ENCODE measurements around the gene ARL6IP1. TPM values are rescaled to one million over a fixed set of nuclear protein-coding genes. Genes with fewer than 3 reads are reported as not detected.

ARL6IP1 gene
- polyA plus RNA-seq (ENCODE audit: insufficient read length): 315 TPM
- long read RNA-seq, donor 1, transcript ARL6IP1-206 (2 exons, 806 nt): minor isoform, 10 of 195 reads
- long read RNA-seq, donor 1, transcript ARL6IP1-201 (6 exons, 2,409 nt): major isoform, 163 of 195 reads
- long read RNA-seq, donor 1, partial matches to known transcripts: 15 of 195 reads
- long read RNA-seq, donor 1, other reads (novel, unspliced or antisense): 0 of 195 reads
- long read RNA-seq, donor 2, transcript ARL6IP1-201 (6 exons, 2,409 nt): major isoform, 164 of 188 reads
- long read RNA-seq, donor 2, partial matches to known transcripts: 14 of 188 reads
- long read RNA-seq, donor 2, other reads (novel, unspliced or antisense): 0 of 188 reads
- long read RNA-seq, donor 3, transcript ARL6IP1-201 (6 exons, 2,409 nt): major isoform, 126 of 152 reads
- long read RNA-seq, donor 3, partial matches to known transcripts: 13 of 152 reads
- long read RNA-seq, donor 3, other reads (novel, unspliced or antisense): 9 of 152 reads
- long read RNA-seq, donor 4, transcript ARL6IP1-201 (6 exons, 2,409 nt): major isoform, 16 of 21 reads
- long read RNA-seq, donor 4, partial matches to known transcripts: 0 of 21 reads
- long read RNA-seq, donor 4, other reads (novel, unspliced or antisense): 0 of 21 reads
- long read RNA-seq, donor 5, transcript ARL6IP1-206 (2 exons, 806 nt): minor isoform, 9 of 292 reads
- long read RNA-seq, donor 5, transcript ARL6IP1-201 (6 exons, 2,409 nt): major isoform, 254 of 292 reads
- long read RNA-seq, donor 5, partial matches to known transcripts: 20 of 292 reads
- long read RNA-seq, donor 5, other reads (novel, unspliced or antisense): 5 of 292 reads
- long read RNA-seq, donor 6, transcript ARL6IP1-207 (3 exons, 581 nt): minor isoform, 5 of 209 reads
- long read RNA-seq, donor 6, transcript ARL6IP1-201 (6 exons, 2,409 nt): major isoform, 162 of 209 reads
- long read RNA-seq, donor 6, partial matches to known transcripts: 38 of 209 reads
- long read RNA-seq, donor 6, other reads (novel, unspliced or antisense): 0 of 209 reads
- long read RNA-seq, donor 7, transcript ARL6IP1-201 (6 exons, 2,409 nt): major isoform, 232 of 300 reads
- long read RNA-seq, donor 7, transcript ARL6IP1-208 (4 exons, 778 nt): minor isoform, 6 of 300 reads
- long read RNA-seq, donor 7, transcript ARL6IP1-207 (3 exons, 581 nt): minor isoform, 7 of 300 reads
- long read RNA-seq, donor 7, transcript ARL6IP1-206 (2 exons, 806 nt): minor isoform, 7 of 300 reads
- long read RNA-seq, donor 7, partial matches to known transcripts: 40 of 300 reads
- long read RNA-seq, donor 7, other reads (novel, unspliced or antisense): 8 of 300 reads
- long read RNA-seq, donor 8, transcript ARL6IP1-201 (6 exons, 2,409 nt): major isoform, 52 of 62 reads
- long read RNA-seq, donor 8, transcript ARL6IP1-206 (2 exons, 806 nt): minor isoform, 7 of 62 reads
- long read RNA-seq, donor 8, partial matches to known transcripts: 0 of 62 reads
- long read RNA-seq, donor 8, other reads (novel, unspliced or antisense): 0 of 62 reads

GRCh38 chr16:18801145-18801972 is at the start of gene ARL6IP1:
Gene ARL6IP1, minus strand, starts transcription at chr16:18801549. Its CDS starts 83 bp downstream, at chr16:18801466.
- DNase-seq: peak; percentile 99

GRCh38 chr16:18846416-18846815 is 45.1 kb upstream of the ARL6IP1 start:
- no peak for DNase-seq

- no peak for DNase-seq
Measured at GRCh38 chr16:18842565-18842964, 41.2 kb upstream of the ARL6IP1 start.

GRCh38 chr16:18841833-18842525 is 40.6 kb upstream of the ARL6IP1 start:
- no peak for DNase-seq

- DNase-seq: no peak
Measured at GRCh38 chr16:18839555-18839954, 38.2 kb upstream of the ARL6IP1 start.

- DNase-seq: no peak
Measured at GRCh38 chr16:18836702-18837101, 35.4 kb upstream of the ARL6IP1 start.

GRCh38 chr16:18834864-18835263 is 33.5 kb upstream of the ARL6IP1 start:
- no peak for DNase-seq

GRCh38 chr16:18833707-18834505 is 32.6 kb upstream of the ARL6IP1 start:
- DNase-seq: no peak

GRCh38 chr16:18832613-18833012 is 31.3 kb upstream of the ARL6IP1 start:
- DNase-seq: no peak

- no peak for DNase-seq
Measured at GRCh38 chr16:18832006-18832405, 30.7 kb upstream of the ARL6IP1 start.

- no peak for DNase-seq
Measured at GRCh38 chr16:18829251-18829650, 27.9 kb upstream of the ARL6IP1 start.

- no peak for DNase-seq
Measured at GRCh38 chr16:18827890-18828289, 26.5 kb upstream of the ARL6IP1 start.

GRCh38 chr16:18816286-18816685 is 14.9 kb upstream of the ARL6IP1 start:
- no peak for DNase-seq

- no peak for DNase-seq
Measured at GRCh38 chr16:18811925-18812324, 10.6 kb upstream of the ARL6IP1 start.

GRCh38 chr16:18809165-18809564 is 7.8 kb upstream of the ARL6IP1 start:
- no peak for DNase-seq

GRCh38 chr16:18805257-18805773 is 4.0 kb upstream of the ARL6IP1 start:
- no peak for DNase-seq

- DNase-seq: no peak
Measured at GRCh38 chr16:18804540-18804939, 3.2 kb upstream of the ARL6IP1 start.

- DNase-seq: no peak
Measured at GRCh38 chr16:18803569-18804462, 2.5 kb upstream of the ARL6IP1 start.
